HCT116 (cell line): ENCODE measurements around the gene FAM209B. TPM values are rescaled to one million over a fixed set of nuclear protein-coding genes. Genes with fewer than 3 reads are reported as not detected.

Experiments
- ATAC-seq: fragments of 200-7000 bp; cut with Tn5 transposase; 2 replicates; pipeline ENCODE4 v1.9.1; 2020; ENCODE audit warnings: mild to moderate bottlenecking, moderate library complexity
- BruUV-seq: library from RNA; stranded (reverse); fragments of 400-500 nt; replicated peaks from 2 replicates; lab custom pipeline; 2021; lab: Mats Ljungman, UMichigan
- CTCF ChIA-PET: fragments of 300-600 bp; sonication (Branson Sonifier 250); formaldehyde crosslinking; loops from one replicate; lab custom pipeline; 2021; ENCODE audit warnings: antibody characterized with exemption; lab: Charles Lee
- POLR2A ChIA-PET: fragments of 300-600, 350-600 bp; sonication (Branson Sonifier 250); formaldehyde crosslinking; loops from one replicate; lab custom pipeline; 2021; ENCODE audit warnings: antibody characterized with exemption; lab: Charles Lee
- RAD21 ChIA-PET, 2 experiments: fragments of 300-600 bp; sonication (Branson Sonifier 250); formaldehyde crosslinking; loops; one replicate each; lab custom pipeline; 2023; ENCODE audit warnings: low total read pairs in 2 of 2; ENCODE audit not compliant: uncharacterized antibody in 2 of 2, unreplicated experiment in 2 of 2, low non-redundant PET in 1 of 2; lab: Charles Lee
- DNase-seq: peaks from one replicate; pipeline ENCODE4 v3.0.0-alpha.2; 2010; ENCODE audit warnings: low read depth, low spot score
- H2AFZ ChIP-seq: fragments of 200-600 bp; shearing (Covaris generic), sonication (generic); 2 replicates; pipeline ENCODE4 v1.6.1; 2017; ENCODE audit warnings: low read depth, mixed run types, mixed read lengths, antibody characterized with exemption, low read length; ENCODE audit not compliant: poor library complexity, severe bottlenecking
- H3K27ac ChIP-seq: 2 replicates; pipeline ENCODE4 v1.5.1; 2012; ENCODE audit warnings: low read depth, low read length
- H3K27me3 ChIP-seq: fragments of 200-600 bp; sonication (generic); 2 replicates; pipeline ENCODE4 v1.6.1; 2016; ENCODE audit warnings: mixed run types, low read length, mixed read lengths; ENCODE audit not compliant: insufficient read depth
- H3K36me3 ChIP-seq, 2 experiments: fragments of 200-500 bp in 1 of 2; fragments of 200-600 bp in 1 of 2; sonication (Bioruptor generic) in 1 of 2; sonication (generic) in 1 of 2; 2 replicates each; pipeline versions ENCODE4 v1.5.1 to v1.6.1; 2014 to 2016; ENCODE audit warnings: low read length in 2 of 2, inconsistent platforms in 1 of 2, mixed read lengths in 1 of 2, mixed run types in 1 of 2; ENCODE audit not compliant: insufficient read depth in 2 of 2, control insufficient read depth in 1 of 2
- H3K4me1 ChIP-seq, 2 experiments: fragments of 200-600 bp in 1 of 2; sonication (generic) in 1 of 2; 2 replicates each; pipeline versions ENCODE4 v1.5.1 to v1.6.1; 2012 to 2017; ENCODE audit warnings: low read length in 2 of 2, inconsistent platforms in 1 of 2, mild to moderate bottlenecking in 1 of 2, mixed read lengths in 1 of 2, mixed run types in 1 of 2, moderate library complexity in 1 of 2; ENCODE audit not compliant: insufficient read depth in 2 of 2, control insufficient read depth in 1 of 2
- H3K4me2 ChIP-seq: fragments of 200-600 bp; sonication (generic); 2 replicates; pipeline ENCODE4 v1.6.1; 2017; ENCODE audit warnings: mixed run types, low read length, mixed read lengths
- H3K4me3 ChIP-seq, 2 experiments: fragments of 200-600 bp in 1 of 2; sonication (generic) in 1 of 2; replicated peaks in 1 of 2; 2 replicates each; pipeline ENCODE4 v1.5.1; 2011 to 2016; ENCODE audit warnings: low read length in 2 of 2, control low read depth in 1 of 2, low read depth in 1 of 2, mild to moderate bottlenecking in 1 of 2, mixed read lengths in 1 of 2, mixed run types in 1 of 2
- H3K79me2 ChIP-seq: fragments of 200-600 bp; sonication (generic); 2 replicates; pipeline ENCODE4 v1.6.1; 2017; ENCODE audit warnings: mild to moderate bottlenecking, mixed run types, low read length, moderate library complexity, mixed read lengths; ENCODE audit not compliant: insufficient read depth
- H3K9ac ChIP-seq: fragments of 200-600 bp; sonication (generic); 2 replicates; pipeline ENCODE4 v1.6.1; 2016; ENCODE audit warnings: low read length, mixed read lengths
- H3K9me2 ChIP-seq: fragments of 200-600 bp; sonication (generic), shearing (Covaris generic); 2 replicates; pipeline ENCODE4 v1.6.1; 2017; ENCODE audit warnings: mixed run types, mild to moderate bottlenecking, moderate library complexity; ENCODE audit not compliant: insufficient read depth
- H3K9me3 ChIP-seq, 2 experiments: fragments of 200-500 bp in 1 of 2; fragments of 200-600 bp in 1 of 2; sonication (Bioruptor generic) in 1 of 2; sonication (generic) in 1 of 2; 2 replicates each; pipeline ENCODE4 v1.6.1; 2014 to 2017; ENCODE audit warnings: low read length in 2 of 2, mixed read lengths in 2 of 2, inconsistent platforms in 1 of 2, low read depth in 1 of 2, mild to moderate bottlenecking in 1 of 2, mixed run types in 1 of 2, moderate library complexity in 1 of 2; ENCODE audit not compliant: control insufficient read depth in 1 of 2, insufficient read depth in 1 of 2
- H4K20me1 ChIP-seq: fragments of 200-600 bp; sonication (generic), shearing (Covaris generic); 2 replicates; pipeline ENCODE4 v1.6.1; 2017; ENCODE audit warnings: mixed run types, mild to moderate bottlenecking, moderate library complexity; ENCODE audit not compliant: insufficient read depth
- TCF7L2 ChIP-seq: IDR thresholded peaks from 2 replicates; pipeline ENCODE4 v1.7.0; 2011; ENCODE audit warnings: borderline replicate concordance, inconsistent platforms; ENCODE audit not compliant: insufficient read depth, insufficient read length; ENCODE audit errors: extremely low read depth
- ZNF274 ChIP-seq: fragments of 200-500 bp; sonication (Bioruptor generic); IDR thresholded peaks from 2 replicates; pipeline ENCODE4 v1.6.1; 2014; ENCODE audit warnings: mild to moderate bottlenecking, low read depth, low read length, inconsistent platforms
- intact Hi-C: fragments of 100-400 bp; cut with micrococcal nuclease; formaldehyde crosslinking; loops from 2 replicates; pipeline ENCODE4 v1.10.0; 2022
- total RNA-seq: library from RNA; stranded (reverse); gene quantifications from one replicate; pipeline ENCODE4 v1.2.1, GENCODE V29; 2021; ENCODE audit not compliant: unreplicated experiment

Gene FAM209B
- total RNA-seq, 1 experiment from 2014 or later = not detected

DNA sequence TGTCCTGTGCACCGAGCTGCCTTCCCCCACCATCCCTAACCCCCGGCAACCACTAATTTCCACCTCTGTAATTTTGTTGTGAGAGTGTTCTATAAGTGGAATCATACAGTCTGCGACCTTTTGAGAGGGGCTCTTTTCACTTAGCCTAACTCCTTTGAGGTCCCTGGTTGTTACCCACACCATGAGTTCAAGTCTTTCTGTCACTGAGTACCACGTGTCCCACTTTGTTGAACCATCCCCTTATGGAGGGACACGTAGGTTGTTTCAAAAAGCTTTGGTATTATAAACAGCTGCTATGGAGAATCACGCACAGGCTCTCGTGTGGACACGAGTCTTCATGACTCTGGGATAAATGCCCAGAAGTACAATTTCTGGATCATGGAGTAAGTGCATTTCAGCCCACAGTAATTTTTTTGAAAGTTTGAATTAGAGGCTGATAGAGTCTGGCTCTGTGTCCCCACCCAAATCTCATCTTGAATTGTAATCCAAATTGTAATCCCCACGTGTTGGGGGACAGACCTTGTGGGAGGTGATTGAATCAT lies 9.5 kb downstream of the FAM209B start:
- no peaks in the 10 kb centered on the region for H4K20me1 ChIP-seq
- H3K27me3 ChIP-seq = no peaks in the 10 kb centered on the region
- H3K4me2 ChIP-seq = no peak overlapping the region
- no peaks in the 10 kb centered on the region for H3K9me2 ChIP-seq
- no TSS peak for BruUV-seq
- no peaks in the 10 kb centered on the region for H3K4me1 ChIP-seq
- no peak overlapping the region for H3K27ac ChIP-seq
- H3K36me3 ChIP-seq = no peaks in the 10 kb centered on the region
- TF ChIP-seq ZNF274 = no peak
- TF ChIP-seq, all 23 proteins: peak for 0
- H3K79me2 ChIP-seq = no peaks in the 10 kb centered on the region
- POLR2A ChIA-PET = no interaction called here
- H2AFZ ChIP-seq = no peak overlapping the region
- no peak overlapping the region for H3K9ac ChIP-seq
- ATAC-seq (no peak), DNase-seq (no peak)
- no peak overlapping the region for H3K4me3 ChIP-seq
- RAD21 ChIA-PET = no interaction called here
- intact Hi-C loops = no loop called here
- CTCF ChIA-PET = no interaction called here
- no peaks in the 10 kb centered on the region for H3K9me3 ChIP-seq

DNA sequence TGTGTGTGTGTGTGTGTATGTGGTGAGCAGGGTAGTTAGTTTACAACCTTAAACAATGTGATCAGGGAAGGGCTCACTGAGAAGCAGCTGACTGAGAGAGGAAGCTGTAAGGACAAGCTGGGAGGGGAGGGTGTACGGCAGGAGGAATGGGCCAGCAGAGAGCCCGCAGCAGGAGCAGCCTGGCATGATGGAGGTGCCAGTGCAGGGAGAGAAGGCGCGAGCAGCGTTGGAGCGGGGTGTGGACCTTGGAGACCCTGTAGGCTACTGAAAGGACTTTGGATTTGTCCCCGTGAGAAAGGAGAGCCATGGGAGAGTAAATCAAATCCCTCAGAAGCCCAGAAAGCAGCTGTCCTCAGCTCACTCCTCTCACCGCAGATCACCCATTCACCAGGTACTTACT lies 18.5 kb downstream of the FAM209B start:
- H3K4me2 ChIP-seq = no peak overlapping the region
- ChIA-PET CTCF (interaction anchor here (1.3 to 3.1 kb wide), 6 partner anchors 25 to 536 kb away, joined by 3 to 19 read pairs (median 10); partner anchors contain the start of gene TFAP2C), RAD21 (no interaction called here), POLR2A (no interaction called here)
- no peaks in the 10 kb centered on the region for H4K20me1 ChIP-seq
- no peaks in the 10 kb centered on the region for H3K9me3 ChIP-seq
- H3K9me2 ChIP-seq = no peaks in the 10 kb centered on the region
- H3K36me3 ChIP-seq = no peaks in the 10 kb centered on the region
- H3K4me3 ChIP-seq = no peak overlapping the region
- no peak overlapping the region for H3K27ac ChIP-seq
- no peak overlapping the region for H3K9ac ChIP-seq
- no peaks in the 10 kb centered on the region for H3K27me3 ChIP-seq
- H3K79me2 ChIP-seq = no peaks in the 10 kb centered on the region
- BruUV-seq = no TSS peak
- TF ChIP-seq TCF7L2 = no peak
- no peak for ATAC-seq
- no peak overlapping the region for H2AFZ ChIP-seq
- peaks cover 14 to 27% of the 10 kb centered on the region in 2 experiments for H3K4me1 ChIP-seq
- no peak for DNase-seq
- intact Hi-C loops = no loop called here
